ENCODE results near the gene HAUS2. TPM values are rescaled to one million over a fixed set of nuclear protein-coding genes. Genes with fewer than 3 reads are reported as not detected.

Gene HAUS2
- total RNA-seq, 1 experiment from 2014 or later: 29.6 TPM

GRCh38 chr15:42575188-42576039 lies 26.8 kb downstream of the HAUS2 start, which contains the start of gene STARD9:
Gene STARD9 (plus strand): TSS chr15:42575606. CDS start chr15:42575716, 110 bp downstream.
- Mint-ChIP-seq H3K4me1 (ENCODE audit: insufficient read depth, unreplicated experiment) (peaks cover 7% of the 10 kb centered on the region), H3K4me3 (ENCODE audit: unreplicated experiment) (peak within 1 kb of the TSS; percentile 89), H3K27me3 (ENCODE audit: insufficient read depth, unreplicated experiment) (no peaks in the 10 kb centered on the region), H3K36me3 (ENCODE audit: insufficient read depth, unreplicated experiment) (no peaks in the 10 kb centered on the region), H3K27ac (ENCODE audit: low read depth, unreplicated experiment) (peak within 1 kb of the TSS; percentile 53), H3K9me3 (ENCODE audit: unreplicated experiment) (no peaks in the 10 kb centered on the region)
- BruUV-seq (replicated peaks): no TSS peak
- peak; percentile 98 for DNase-seq (ENCODE audit: unreplicated experiment)
- POLR2A ChIA-PET: interaction anchor here (0.6 to 2.8 kb wide), 15 partner anchors 10 to 531 kb away, joined by 3 to 27 read pairs (median 3); partner anchors contain the start of genes HAUS2, LRRC57, SNAP23 and TMEM87A
- CTCF ChIA-PET: no interaction called here
- TF ChIP-seq CTCF (IDR thresholded peaks at IDR 0.05; ENCODE audit: unreplicated experiment): no peak
- intact Hi-C loops (cut with micrococcal nuclease): loop anchor here (2.0 kb wide), 1 partner anchor 75 kb away; no protein-coding TSS in a partner anchor

GRCh38 chr15:42576040-42576594 lies 27.5 kb downstream of the HAUS2 start:
- H3K4me1 Mint-ChIP-seq (ENCODE audit: insufficient read depth, unreplicated experiment): peaks cover 11% of the 10 kb centered on the region
- no peaks in the 10 kb centered on the region for H3K27me3 Mint-ChIP-seq (ENCODE audit: insufficient read depth, unreplicated experiment)
- POLR2A ChIA-PET: interaction anchor here (0.6 to 2.8 kb wide), 10 partner anchors 9 to 345 kb away, joined by 3 to 27 read pairs (median 6); partner anchors contain the start of genes HAUS2, LRRC57, SNAP23 and TMEM87A
- DNase-seq (ENCODE audit: unreplicated experiment): no peak
- no peak overlapping the region for H3K27ac Mint-ChIP-seq (ENCODE audit: low read depth, unreplicated experiment)
- CTCF ChIA-PET: no interaction called here
- intact Hi-C loops (cut with micrococcal nuclease): no loop called here
- H3K4me3 Mint-ChIP-seq (ENCODE audit: unreplicated experiment): peak overlapping the region; percentile 89
- no peaks in the 10 kb centered on the region for H3K9me3 Mint-ChIP-seq (ENCODE audit: unreplicated experiment)
- no peaks in the 10 kb centered on the region for H3K36me3 Mint-ChIP-seq (ENCODE audit: insufficient read depth, unreplicated experiment)
- no TSS peak for BruUV-seq (replicated peaks)
- TF ChIP-seq CTCF (IDR thresholded peaks at IDR 0.05; ENCODE audit: unreplicated experiment): no peak

- CTCF ChIA-PET: interaction anchor here (0.8 kb wide), 1 partner anchor 81 kb away, joined by 3 read pairs; the partner anchor contains the start of gene SNAP23
- Mint-ChIP-seq H3K36me3 (ENCODE audit: insufficient read depth, unreplicated experiment) (peaks cover 3% of the 10 kb centered on the region), H3K27ac (ENCODE audit: low read depth, unreplicated experiment) (no peak overlapping the region), H3K27me3 (ENCODE audit: insufficient read depth, unreplicated experiment) (no peaks in the 10 kb centered on the region), H3K4me3 (ENCODE audit: unreplicated experiment) (no peak overlapping the region), H3K4me1 (ENCODE audit: insufficient read depth, unreplicated experiment) (peaks cover 13% of the 10 kb centered on the region), H3K9me3 (ENCODE audit: unreplicated experiment) (no peaks in the 10 kb centered on the region)
- DNase-seq (ENCODE audit: unreplicated experiment): no peak
- POLR2A ChIA-PET: interaction anchor here (0.6 to 2.2 kb wide), 2 partner anchors 9 to 20 kb away, joined by 3 to 13 read pairs; no protein-coding TSS in a partner anchor
- TF ChIP-seq CTCF (IDR thresholded peaks at IDR 0.05; ENCODE audit: unreplicated experiment): no peak
- intact Hi-C loops (cut with micrococcal nuclease): no loop called here
- BruUV-seq (replicated peaks): TSS peak; percentile 19
These were observed 28.1 kb downstream of the HAUS2 start for GRCh38 chr15:42576776-42577175.

GRCh38 chr15:42577514-42578031 lies 28.9 kb downstream of the HAUS2 start:
- Mint-ChIP-seq H3K27ac (ENCODE audit: low read depth, unreplicated experiment) (no peak overlapping the region), H3K27me3 (ENCODE audit: insufficient read depth, unreplicated experiment) (no peaks in the 10 kb centered on the region)

More at GRCh38 chr15:42577514-42578031, 28.9 kb downstream of the HAUS2 start:
- CTCF ChIA-PET: interaction anchor here (0.8 kb wide), 1 partner anchor 82 kb away, joined by 3 read pairs; the partner anchor contains the start of gene SNAP23
- peaks cover 6% of the 10 kb centered on the region for H3K36me3 Mint-ChIP-seq (ENCODE audit: insufficient read depth, unreplicated experiment)
- H3K4me1 Mint-ChIP-seq (ENCODE audit: insufficient read depth, unreplicated experiment): peaks cover 13% of the 10 kb centered on the region
- POLR2A ChIA-PET: no interaction called here
- no TSS peak for BruUV-seq (replicated peaks)
- TF ChIP-seq CTCF (IDR thresholded peaks at IDR 0.05; ENCODE audit: unreplicated experiment): no peak
- no peak overlapping the region for H3K4me3 Mint-ChIP-seq (ENCODE audit: unreplicated experiment)
- no peaks in the 10 kb centered on the region for H3K9me3 Mint-ChIP-seq (ENCODE audit: unreplicated experiment)
- no peak for DNase-seq (ENCODE audit: unreplicated experiment)
- intact Hi-C loops (cut with micrococcal nuclease): no loop called here
